Measurements from ENCODE around the gene RPRML. TPM values are rescaled to one million over a fixed set of nuclear protein-coding genes. Genes with fewer than 3 reads are reported as not detected.

Gene RPRML
- total RNA-seq, 1 experiment from 2014 or later, result 1.3 TPM

- no peak overlapping the region for H2AFZ ChIP-seq (ENCODE audit: low read length)
These were observed 49.6 kb downstream of the RPRML start for GRCh38 chr17:46929413-46929812.

More at GRCh38 chr17:46929413-46929812, 49.6 kb downstream of the RPRML start:
- H3K4me2 ChIP-seq (ENCODE audit: insufficient read depth, insufficient read length, low read length), result no peak overlapping the region
- no peak overlapping the region for H3K9ac ChIP-seq (ENCODE audit: extremely low read depth, insufficient read length, low read length)
- no CpG with 5 or more reads among the region's 6 CpGs for WGBS (ENCODE audit: extremely low coverage, insufficient read length, low lambda C conversion rate)
- Mint-ChIP-seq H3K36me3 (ENCODE audit: insufficient read depth in 1 of 3, low read depth in 3 of 3) (peaks cover 24 to 42% (median 40%) of the 10 kb centered on the region in 3 experiments; a peak in 6 of 7 replicates), H3K4me1 (peaks cover 0 to 2% of the 10 kb centered on the region in 2 experiments; a peak in 1 of 4 replicates), H3K27me3 (ENCODE audit: low read depth) (no peaks in the 10 kb centered on the region), H3K4me3 (no peak overlapping the region), H3K27ac (no peak overlapping the region), H3K9me3 (no peaks in the 10 kb centered on the region)
- H4K8ac ChIP-seq (replicated peaks; ENCODE audit: insufficient read length, low read depth, low read length), result no peak overlapping the region
- H4K5ac ChIP-seq (ENCODE audit: insufficient read length, low read depth, low read length), result no peak overlapping the region
- no peak overlapping the region for H3K56ac ChIP-seq (ENCODE audit: insufficient read length, low read depth, low read length)
- H3K27me3 ChIP-seq (ENCODE audit: insufficient read depth, low read length), result no peaks in the 10 kb centered on the region
- H2BK5ac ChIP-seq (ENCODE audit: insufficient read length, low read length), result no peak overlapping the region
- no peak for DNase-seq
- no peaks in the 10 kb centered on the region for H3K9me3 ChIP-seq (ENCODE audit: control insufficient read depth, low read depth, low read length)
- H3K14ac ChIP-seq (ENCODE audit: insufficient read depth, low read length), result no peak overlapping the region
- H3K23me2 ChIP-seq (ENCODE audit: insufficient read length, low read depth, low read length, poor library complexity, severe bottlenecking), result no peaks in the 10 kb centered on the region
- TF ChIP-seq CTCF (conservative IDR thresholded peaks at IDR 0.05), result no peak
- no peaks in the 10 kb centered on the region for H4K20me1 ChIP-seq (ENCODE audit: control insufficient read depth, insufficient read depth, insufficient read length)
- no peak overlapping the region for H2BK12ac ChIP-seq (ENCODE audit: insufficient read length, low read depth, low read length)
- no peak overlapping the region for H3T11ph ChIP-seq (ENCODE audit: low read length)
- H2BK120ac ChIP-seq (ENCODE audit: low read depth, low read length, poor library complexity, severe bottlenecking), result no peak overlapping the region
- H4K91ac ChIP-seq (ENCODE audit: insufficient read length, low read depth, low read length), result no peak overlapping the region
- no peak overlapping the region for H3K4ac ChIP-seq (ENCODE audit: low read depth, low read length)
- no peak overlapping the region for H3K18ac ChIP-seq (ENCODE audit: insufficient read length, low read depth, low read length)
- no peak overlapping the region for H2AK5ac ChIP-seq (ENCODE audit: insufficient read length, low read length)
- H3K27ac ChIP-seq (ENCODE audit: insufficient read length, low read depth, low read length), result no peak overlapping the region
- no peak overlapping the region for H3K23ac ChIP-seq (ENCODE audit: insufficient read length, low read depth, low read length)
- no peak overlapping the region for H2BK20ac ChIP-seq (ENCODE audit: low read depth, low read length, poor library complexity, severe bottlenecking)
- no peak overlapping the region for H2BK15ac ChIP-seq (ENCODE audit: low read depth, low read length)
- peaks cover 15% of the 10 kb centered on the region; the same call in 1 of the 2 replicates for H3K79me2 ChIP-seq (ENCODE audit: insufficient read depth, low read length)
- H3K79me1 ChIP-seq (ENCODE audit: insufficient read depth, low read depth, low read length, poor library complexity, severe bottlenecking), result peaks cover 14% of the 10 kb centered on the region
- H3K4me1 ChIP-seq (ENCODE audit: insufficient read depth, low read length), result no peaks in the 10 kb centered on the region

Measured in H9 (cell line).